Right atrium auricular region (tissue), 2 donors: ENCODE results near the gene SMTN. TPM values are rescaled to one million over a fixed set of nuclear protein-coding genes. Genes with fewer than 3 reads are reported as not detected.

Source experiments
- DNase-seq: peaks from one replicate; pipeline ENCODE4 v3.0.0-alpha.2; 2019; ENCODE audit warnings: low spot score
- H3K27ac ChIP-seq, 2 donors: fragments of 200-600 bp; sonication (generic); 1 replicate in 1 of 2; 2 replicates in 1 of 2; pipeline ENCODE4 v1.5.1; 2016 to 2019
- H3K27me3 ChIP-seq, 2 donors: fragments of 200-600 bp; sonication (generic); one replicate each; pipeline versions ENCODE4 v1.5.1 to v1.6.0; 2017 to 2019
- H3K36me3 ChIP-seq: fragments of 200-600 bp; sonication (generic); one replicate; pipeline ENCODE4 v1.5.1; 2016
- H3K4me1 ChIP-seq, 2 donors: fragments of 200-600 bp; sonication (generic); one replicate each; pipeline versions ENCODE4 v1.5.1 to v1.6.0; 2017 to 2019
- H3K4me3 ChIP-seq, 2 donors: fragments of 200-600 bp; sonication (generic); 1 replicate in 1 of 2; 2 replicates in 1 of 2; pipeline ENCODE4 v1.5.1; 2017 to 2019; ENCODE audit warnings: mild to moderate bottlenecking in 1 of 2, moderate library complexity in 1 of 2
- H3K9me3 ChIP-seq, 2 donors: fragments of 200-600 bp; sonication (generic); one replicate each; pipeline ENCODE4 v1.5.1; 2019
- total RNA-seq, 2 donors: library from RNA; depleted of rRNA; stranded (reverse); fragments of >200 nt; gene quantifications; one replicate each; pipeline ENCODE4 v1.1.0, GENCODE V29; 2016
- TF ChIP-seq, protein P1 (sequence below), 2 donors: fragments of 200-600 bp; sonication (generic); IDR thresholded peaks; one replicate each; pipeline ENCODE4 v1.5.1; 2019; ENCODE audit warnings: antibody characterized with exemption in 2 of 2

Gene SMTN
- total RNA-seq, 2 donors from 2014 or later, result 81.4 to 183 TPM

DNA sequence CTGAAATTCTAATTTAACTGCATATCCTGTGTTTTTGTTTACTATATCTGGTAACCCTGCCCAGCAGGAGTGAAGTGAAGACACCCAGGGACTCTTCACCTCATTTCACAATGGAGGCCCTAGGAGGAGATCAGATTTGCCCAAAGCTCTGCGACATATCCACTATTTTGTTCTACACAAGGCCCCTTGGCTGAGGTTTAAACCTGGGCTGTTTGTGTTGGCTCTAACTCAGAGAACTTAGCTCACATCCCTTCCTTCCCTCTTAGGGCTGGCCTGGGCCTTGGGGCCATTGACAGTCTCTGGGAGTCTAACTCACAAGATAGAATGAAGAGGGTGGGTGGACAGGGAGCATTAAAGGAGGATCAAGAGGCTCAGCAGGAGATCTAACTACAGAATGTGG, 67.4 kb downstream of the SMTN start:
- no peaks in the 10 kb centered on the region for H3K27me3 ChIP-seq
- DNase-seq, result no peak

DNA sequence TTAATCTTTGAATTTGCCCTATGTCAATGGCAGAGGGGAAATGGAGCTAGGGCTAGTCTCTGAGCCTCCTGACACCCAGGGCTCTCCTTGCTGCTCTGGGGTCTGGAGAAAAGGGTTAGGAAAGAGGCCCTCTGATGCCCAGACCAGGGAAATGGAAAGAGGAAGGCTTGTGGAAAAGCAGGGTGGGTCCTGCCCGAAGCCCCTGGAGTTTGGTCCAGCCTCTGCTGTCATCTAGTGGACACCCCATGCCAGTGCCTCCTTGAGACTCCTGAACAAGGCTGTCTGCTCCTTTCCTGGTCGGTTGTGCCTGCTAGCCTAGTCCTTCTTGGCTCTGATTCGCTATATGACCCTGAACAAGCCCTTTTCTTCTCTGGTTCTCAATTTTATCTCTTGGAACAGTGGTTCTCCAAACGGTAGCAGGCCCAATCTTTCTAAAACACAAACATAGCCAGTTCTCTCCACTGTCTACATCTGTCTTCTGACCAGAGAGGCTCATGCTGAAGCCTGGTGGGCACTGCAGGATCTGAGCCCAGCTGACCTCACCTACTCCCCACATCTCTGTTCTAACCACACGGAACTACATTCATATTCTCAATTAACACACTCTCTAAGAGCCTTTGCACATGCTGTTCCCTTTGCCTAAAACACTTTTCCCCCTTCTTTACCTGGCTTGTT, 68.0 kb downstream of the SMTN start:
- H3K4me1 ChIP-seq, result peaks cover 0 to 11% of the 10 kb centered on the region in 2 donors
- no peaks in the 10 kb centered on the region for H3K36me3 ChIP-seq
- TF ChIP-seq, protein P1, sequence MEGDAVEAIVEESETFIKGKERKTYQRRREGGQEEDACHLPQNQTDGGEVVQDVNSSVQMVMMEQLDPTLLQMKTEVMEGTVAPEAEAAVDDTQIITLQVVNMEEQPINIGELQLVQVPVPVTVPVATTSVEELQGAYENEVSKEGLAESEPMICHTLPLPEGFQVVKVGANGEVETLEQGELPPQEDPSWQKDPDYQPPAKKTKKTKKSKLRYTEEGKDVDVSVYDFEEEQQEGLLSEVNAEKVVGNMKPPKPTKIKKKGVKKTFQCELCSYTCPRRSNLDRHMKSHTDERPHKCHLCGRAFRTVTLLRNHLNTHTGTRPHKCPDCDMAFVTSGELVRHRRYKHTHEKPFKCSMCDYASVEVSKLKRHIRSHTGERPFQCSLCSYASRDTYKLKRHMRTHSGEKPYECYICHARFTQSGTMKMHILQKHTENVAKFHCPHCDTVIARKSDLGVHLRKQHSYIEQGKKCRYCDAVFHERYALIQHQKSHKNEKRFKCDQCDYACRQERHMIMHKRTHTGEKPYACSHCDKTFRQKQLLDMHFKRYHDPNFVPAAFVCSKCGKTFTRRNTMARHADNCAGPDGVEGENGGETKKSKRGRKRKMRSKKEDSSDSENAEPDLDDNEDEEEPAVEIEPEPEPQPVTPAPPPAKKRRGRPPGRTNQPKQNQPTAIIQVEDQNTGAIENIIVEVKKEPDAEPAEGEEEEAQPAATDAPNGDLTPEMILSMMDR (IDR thresholded peaks at IDR 0.05), result peak; percentile 89 to 94
- no peaks in the 10 kb centered on the region for H3K9me3 ChIP-seq
- H3K4me3 ChIP-seq, result no peak overlapping the region
- peak overlapping the region; percentile 69 to 70 for H3K27ac ChIP-seq
- H3K27me3 ChIP-seq, result no peaks in the 10 kb centered on the region
- DNase-seq, result peak; percentile 86

More for the DNA sequence above, 67.4 kb downstream of the SMTN start:
- peak overlapping the region; percentile 69 to 70 for H3K27ac ChIP-seq
- no peaks in the 10 kb centered on the region for H3K36me3 ChIP-seq
- TF ChIP-seq, protein P1 (IDR thresholded peaks at IDR 0.05), result no peak
- no peaks in the 10 kb centered on the region for H3K9me3 ChIP-seq
- no peak overlapping the region for H3K4me3 ChIP-seq
- H3K4me1 ChIP-seq, result peaks cover 0 to 14% of the 10 kb centered on the region in 2 donors

DNA sequence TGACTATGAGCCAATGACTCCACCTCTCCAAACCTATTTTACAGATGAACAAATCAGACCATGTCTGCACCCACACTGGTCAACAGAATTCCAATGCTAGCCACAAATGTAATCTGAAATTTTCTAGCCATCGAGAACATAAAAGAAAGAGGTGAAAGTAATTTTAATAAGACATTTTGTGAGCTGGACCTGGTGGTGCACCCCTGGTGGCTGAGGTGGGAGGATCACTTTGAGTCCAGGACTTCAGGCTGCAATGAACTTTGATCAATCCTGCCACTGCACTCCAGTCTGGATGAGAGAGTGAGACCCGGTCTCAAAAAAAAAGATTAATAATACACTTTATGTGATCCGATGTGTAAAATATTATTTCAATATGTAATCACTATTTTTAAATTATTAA, 69.5 kb downstream of the SMTN start:
- H3K9me3 ChIP-seq, result no peaks in the 10 kb centered on the region
- H3K4me1 ChIP-seq, result peaks cover 0 to 21% of the 10 kb centered on the region in 2 donors
- no peak overlapping the region for H3K27ac ChIP-seq
- TF ChIP-seq, protein P1 (IDR thresholded peaks at IDR 0.05), result no peak
- no peaks in the 10 kb centered on the region for H3K36me3 ChIP-seq
- H3K27me3 ChIP-seq, result no peaks in the 10 kb centered on the region
- no peak for DNase-seq
- H3K4me3 ChIP-seq, result no peak overlapping the region

DNA sequence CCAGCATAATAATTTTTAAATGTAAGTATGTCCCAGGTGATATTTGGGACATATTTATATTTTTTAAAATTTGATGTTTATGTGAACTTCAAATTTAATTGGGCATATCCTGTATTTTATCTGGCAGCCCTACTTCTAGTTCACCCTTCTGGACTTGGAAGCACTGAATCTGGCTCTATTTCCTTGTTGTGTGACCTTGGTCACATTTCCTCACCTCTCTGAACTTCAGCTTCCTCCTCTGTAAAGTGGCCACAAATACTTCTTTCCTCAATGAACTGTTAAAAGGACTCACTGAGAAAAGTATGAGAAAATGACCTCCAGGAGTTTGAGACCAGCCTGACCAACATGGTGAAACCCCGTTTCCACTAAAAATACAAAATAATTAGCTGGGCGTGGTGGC, 70.8 kb downstream of the SMTN start:
- H3K4me3 ChIP-seq, result no peak overlapping the region
- H3K36me3 ChIP-seq, result no peaks in the 10 kb centered on the region
- H3K4me1 ChIP-seq, result peaks cover 0 to 24% of the 10 kb centered on the region in 2 donors
- DNase-seq, result no peak
- TF ChIP-seq, protein P1 (IDR thresholded peaks at IDR 0.05), result no peak
- no peaks in the 10 kb centered on the region for H3K9me3 ChIP-seq
- no peaks in the 10 kb centered on the region for H3K27me3 ChIP-seq
- H3K27ac ChIP-seq, result no peak overlapping the region

DNA sequence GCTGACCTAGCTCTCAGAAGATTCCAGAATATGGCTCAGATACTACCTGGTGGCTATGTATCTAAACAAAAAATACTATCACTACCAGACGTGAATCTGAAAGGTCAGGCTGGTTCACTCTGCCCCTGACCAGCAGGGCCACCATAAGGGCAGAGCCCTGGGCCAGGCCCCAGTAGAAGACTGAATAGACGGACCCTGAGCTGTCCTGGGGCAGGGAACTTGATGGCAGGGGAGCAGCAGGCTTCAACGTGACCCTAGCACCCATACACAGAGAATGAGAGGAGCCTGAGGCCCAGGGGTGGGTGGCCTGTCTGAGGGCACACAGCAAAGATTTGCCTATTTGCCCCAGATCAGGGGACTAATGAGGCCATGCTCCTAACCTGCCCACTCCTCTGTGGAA, 72.2 kb downstream of the SMTN start:
- Histone ChIP-seq H3K9me3 (no peaks in the 10 kb centered on the region), H3K27me3 (no peaks in the 10 kb centered on the region), H3K4me1 (peaks cover 0 to 22% of the 10 kb centered on the region in 2 donors), H3K36me3 (no peaks in the 10 kb centered on the region), H3K4me3 (no peak overlapping the region), H3K27ac (no peak overlapping the region)
- no peak for DNase-seq
- TF ChIP-seq, protein P1 (IDR thresholded peaks at IDR 0.05), result no peak

Other genes starting within 250 kb of the SMTN start
- 10 to 100 TPM; 20.1 to 21.0 TPM for gene MORC2, start 112.5 kb upstream of the SMTN start, total RNA-seq
- 10 to 100 TPM; 37.2 to 39.1 TPM for gene TUG1, start 112.1 kb upstream of the SMTN start, total RNA-seq
- 100 to 1,000 TPM; 133 to 358 TPM for gene SELENOM, start 26.2 kb downstream of the SMTN start, total RNA-seq
- gene INPP5J, start 41.6 kb downstream of the SMTN start, total RNA-seq, result 10 to 100 TPM; 17.6 to 26.3 TPM
- gene PLA2G3, start 59.2 kb downstream of the SMTN start, total RNA-seq, result not detected
- gene RNF185, start 78.9 kb downstream of the SMTN start, total RNA-seq, result 10 to 100 TPM; 17.6 to 26.8 TPM
- 1 to 10 TPM; 7.5 to 9.8 TPM for gene LIMK2, start 131.0 kb downstream of the SMTN start, total RNA-seq
- gene PIK3IP1, start 211.2 kb downstream of the SMTN start, total RNA-seq, result 10 to 100 TPM; 14.6 to 17.6 TPM